Stimulated activated CD8-positive, alpha-beta memory T cell treated with anti-CD3 and anti-CD28 coated beads, Interleukin-4, amount 100 ng/mL, for 1 hour (primary cell): ENCODE results near the gene ISOC1.

Source experiments
- DNase-seq, 2 donors: peaks; one replicate each; pipeline ENCODE4 v3.0.0-alpha.2; 2020; ENCODE audit warnings: low read depth in 2 of 2, low spot score in 1 of 2

Gene ISOC1

GRCh38 chr5:129124608-129125007, 30.1 kb downstream of the ISOC1 start:
- DNase-seq = no peak

GRCh38 chr5:129125819-129126218, 31.3 kb downstream of the ISOC1 start:
- no peak for DNase-seq

- no peak for DNase-seq
Measured at GRCh38 chr5:129133553-129133952, 39.0 kb downstream of the ISOC1 start.

GRCh38 chr5:129135633-129136032, 41.1 kb downstream of the ISOC1 start:
- no peak for DNase-seq

- DNase-seq = no peak
Measured at GRCh38 chr5:129137637-129138036, 43.1 kb downstream of the ISOC1 start.

- DNase-seq = no peak
Measured at GRCh38 chr5:129141078-129141477, 46.5 kb downstream of the ISOC1 start.

GRCh38 chr5:129141696-129142095, 47.1 kb downstream of the ISOC1 start:
- DNase-seq = no peak

- DNase-seq = no peak
Measured at GRCh38 chr5:129155876-129156275, 61.3 kb downstream of the ISOC1 start.

- no peak for DNase-seq
Measured at GRCh38 chr5:129161830-129162229, 67.3 kb downstream of the ISOC1 start.
